ENCODE results near the gene SSH3. TPM values are rescaled to one million over a fixed set of nuclear protein-coding genes. Genes with fewer than 3 reads are reported as not detected.

SSH3 gene
- total RNA-seq, 4 donors from 2014 or later: 55.9 to 128 (median 99.9) TPM

- Histone ChIP-seq H3K4me1 (peaks cover 2 to 49% (median 36%) of the 10 kb centered on the region in 4 donors), H3K4me3 (no peak overlapping the region), H3K27ac (peak overlapping the region in 3 of 4 donors; percentile 18 to 59 (median 42)), H3K9me3 (no peaks in the 10 kb centered on the region), H3K27me3 (no peaks in the 10 kb centered on the region), H3K36me3 (peaks cover 0 to 89% (median 5%) of the 10 kb centered on the region in 3 donors)
- DNase-seq: no peak
- TF ChIP-seq CTCF (IDR thresholded peaks at IDR 0.05) (no peak), POLR2A (IDR thresholded peaks at IDR 0.05) (no peak)
Observed at GRCh38 chr11:67282876-67283371, 20.4 kb upstream of the SSH3 start.

- Histone ChIP-seq H3K36me3 (peaks cover 0 to 83% (median 5%) of the 10 kb centered on the region in 3 donors), H3K4me1 (peaks cover 4 to 47% (median 34%) of the 10 kb centered on the region in 4 donors)
Observed at GRCh38 chr11:67283481-67283963, 19.8 kb upstream of the SSH3 start.

DNA sequence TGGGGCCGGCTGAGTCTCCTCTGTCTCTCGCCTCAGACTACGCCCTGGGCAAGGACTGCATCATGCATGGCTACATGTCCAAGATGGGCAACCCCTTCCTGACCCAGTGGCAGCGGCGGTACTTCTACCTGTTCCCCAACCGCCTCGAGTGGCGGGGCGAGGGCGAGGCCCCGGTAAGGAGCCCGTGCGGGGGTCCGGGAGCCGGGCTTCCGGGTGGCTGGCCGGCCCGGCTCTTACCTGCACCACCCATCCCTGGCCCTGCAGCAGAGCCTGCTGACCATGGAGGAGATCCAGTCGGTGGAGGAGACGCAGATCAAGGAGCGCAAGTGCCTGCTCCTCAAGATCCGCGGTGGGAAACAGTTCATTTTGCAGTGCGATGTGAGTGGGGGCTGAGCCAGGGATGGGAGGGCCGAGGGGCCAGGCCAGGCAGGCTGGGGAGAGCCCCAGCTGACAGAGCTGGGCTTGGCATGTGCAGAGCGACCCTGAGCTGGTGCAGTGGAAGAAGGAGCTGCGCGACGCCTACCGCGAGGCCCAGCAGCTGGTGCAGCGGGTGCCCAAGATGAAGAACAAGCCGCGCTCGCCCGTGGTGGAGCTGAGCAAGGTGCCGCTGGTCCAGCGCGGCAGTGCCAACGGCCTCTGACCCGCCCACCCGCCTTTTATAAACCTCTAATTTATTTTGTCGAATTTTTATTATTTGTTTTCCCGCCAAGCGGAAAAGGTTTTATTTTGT is 18.4 kb upstream of the SSH3 start:
- Histone ChIP-seq H3K36me3 (peaks cover 0 to 69% (median 5%) of the 10 kb centered on the region in 3 donors), H3K27ac (peak overlapping the region in 2 of 4 donors; percentile 95 to 99), H3K9me3 (no peaks in the 10 kb centered on the region), H3K4me1 (peaks cover 4 to 39% (median 27%) of the 10 kb centered on the region in 4 donors), H3K27me3 (no peaks in the 10 kb centered on the region), H3K4me3 (no peak overlapping the region)
- no peak for DNase-seq
- TF ChIP-seq POLR2A (IDR thresholded peaks at IDR 0.05): no peak
- no peak for TF ChIP-seq CTCF (IDR thresholded peaks at IDR 0.05)

More at GRCh38 chr11:67283481-67283963, 19.8 kb upstream of the SSH3 start:
- TF ChIP-seq CTCF (IDR thresholded peaks at IDR 0.05): no peak
- no peak for TF ChIP-seq POLR2A (IDR thresholded peaks at IDR 0.05)
- no peak for DNase-seq
- H3K4me3 ChIP-seq: no peak overlapping the region
- no peaks in the 10 kb centered on the region for H3K9me3 ChIP-seq
- peak overlapping the region in 3 of 4 donors; percentile 1 to 59 (median 47) for H3K27ac ChIP-seq
- no peaks in the 10 kb centered on the region for H3K27me3 ChIP-seq

- H3K27ac ChIP-seq: peak overlapping the region; percentile 88 to 99 (median 94)
- no peaks in the 10 kb centered on the region for H3K27me3 ChIP-seq
- no peaks in the 10 kb centered on the region for H3K9me3 ChIP-seq
- TF ChIP-seq CTCF (IDR thresholded peaks at IDR 0.05) (no peak), POLR2A (IDR thresholded peaks at IDR 0.05) (no peak)
- H3K36me3 ChIP-seq: peaks cover 0 to 64% (median 5%) of the 10 kb centered on the region in 3 donors
- peaks cover 4 to 44% (median 33%) of the 10 kb centered on the region in 4 donors for H3K4me1 ChIP-seq
- no peak for DNase-seq
- H3K4me3 ChIP-seq: no peak overlapping the region
Observed at GRCh38 chr11:67285541-67286498, 17.5 kb upstream of the SSH3 start.

- no peak overlapping the region for H3K4me3 ChIP-seq
- TF ChIP-seq CTCF (IDR thresholded peaks at IDR 0.05) (no peak), POLR2A (IDR thresholded peaks at IDR 0.05) (no peak)
- peak overlapping the region; percentile 88 to 99 (median 94) for H3K27ac ChIP-seq
- DNase-seq: no peak
- peaks cover 0 to 59% (median 5%) of the 10 kb centered on the region in 3 donors for H3K36me3 ChIP-seq
- no peaks in the 10 kb centered on the region for H3K9me3 ChIP-seq
- H3K4me1 ChIP-seq: peaks cover 4 to 48% (median 36%) of the 10 kb centered on the region in 4 donors
- H3K27me3 ChIP-seq: no peaks in the 10 kb centered on the region
Observed at GRCh38 chr11:67286621-67287333, 16.6 kb upstream of the SSH3 start.
